Activated CD8-positive, alpha-beta memory T cell treated with anti-CD3 and anti-CD28 coated beads for 48 hours (primary cell): ENCODE data around the gene CNOT3.

Experiments
- DNase-seq, 3 experiments: peaks; one replicate each; pipeline ENCODE4 v3.0.0-alpha.2; 2020; ENCODE audit warnings: low read depth in 2 of 3, low spot score in 2 of 3

Gene CNOT3

DNA sequence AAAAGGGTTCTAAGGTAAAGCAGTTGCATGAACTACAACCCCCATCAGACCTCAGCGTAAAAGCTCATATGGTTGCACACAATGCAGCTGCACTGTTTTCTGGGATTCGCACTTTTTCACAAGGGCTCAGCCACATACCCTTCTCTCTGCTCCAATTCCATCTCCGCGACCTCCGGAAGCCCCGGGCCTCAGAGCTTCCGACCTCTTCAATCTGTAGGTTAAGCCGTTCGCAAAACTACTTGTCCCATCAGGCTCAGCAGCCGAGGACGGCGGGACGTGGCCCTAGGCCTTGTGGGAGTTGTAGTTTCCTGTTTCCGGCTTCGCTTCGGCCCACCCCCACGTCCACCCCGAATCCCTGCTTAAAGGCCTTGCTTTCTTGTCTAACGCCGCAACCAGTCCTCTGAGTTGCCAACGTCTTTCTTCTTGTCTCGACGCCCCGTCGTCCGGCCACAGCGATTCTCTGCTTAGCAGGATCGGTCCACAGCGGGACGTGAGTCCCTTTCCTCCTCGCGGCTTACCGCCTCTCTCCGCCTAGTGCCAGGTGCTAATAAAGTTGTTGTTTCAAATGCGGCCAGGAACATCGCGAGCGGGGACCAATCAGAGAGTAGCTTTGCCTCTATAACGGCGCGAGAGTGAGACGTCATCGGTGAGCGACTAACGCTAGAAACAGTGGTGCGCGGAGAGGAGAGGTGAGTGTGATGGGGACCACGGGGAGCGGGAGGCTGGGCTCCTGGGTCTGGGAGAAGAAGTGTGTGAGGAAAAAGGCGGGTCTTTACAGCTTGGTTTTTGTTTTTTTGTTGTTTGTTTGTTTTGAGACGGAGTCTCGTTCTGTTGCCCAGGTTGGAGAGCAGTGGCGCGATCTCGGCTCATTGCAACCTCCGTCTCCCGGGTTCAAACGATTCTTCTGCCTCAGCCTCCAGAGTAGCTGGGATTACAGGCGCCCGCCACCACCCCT lies 22.2 kb upstream of the CNOT3 start, which contains the start of the genes PRPF31 and TFPT:
Gene PRPF31, plus strand, starts transcription at position 646 of the 955 bp plus-strand sequence. CDS start 2,525 bp downstream, outside the sequence.
Gene TFPT, minus strand, starts transcription at position 549 of the 955 bp plus-strand sequence. Its CDS starts 388 bp downstream, at position 161.
- DNase-seq: peak; percentile 83 to 96 (median 96)

DNA sequence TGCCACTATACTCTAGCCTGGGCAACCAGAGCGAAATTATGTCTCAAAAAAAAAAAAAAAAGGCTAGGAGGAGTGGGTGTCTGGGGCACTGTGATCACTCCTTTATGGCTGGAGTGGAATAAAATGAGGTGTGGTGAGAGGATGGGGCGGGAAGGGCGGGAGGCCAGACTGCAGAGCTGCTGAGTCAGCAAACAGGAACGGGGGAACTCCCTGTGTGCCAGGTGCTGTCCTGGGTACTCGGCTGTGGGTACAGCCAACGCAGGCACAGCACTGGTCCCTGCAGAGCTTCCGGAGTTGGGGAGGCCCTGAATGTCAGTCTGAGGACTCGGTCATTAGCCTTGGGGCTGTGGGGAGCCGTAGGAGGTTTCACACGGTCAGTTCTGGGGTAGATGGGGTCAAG lies 16.3 kb upstream of the CNOT3 start:
- DNase-seq: no peak

DNA sequence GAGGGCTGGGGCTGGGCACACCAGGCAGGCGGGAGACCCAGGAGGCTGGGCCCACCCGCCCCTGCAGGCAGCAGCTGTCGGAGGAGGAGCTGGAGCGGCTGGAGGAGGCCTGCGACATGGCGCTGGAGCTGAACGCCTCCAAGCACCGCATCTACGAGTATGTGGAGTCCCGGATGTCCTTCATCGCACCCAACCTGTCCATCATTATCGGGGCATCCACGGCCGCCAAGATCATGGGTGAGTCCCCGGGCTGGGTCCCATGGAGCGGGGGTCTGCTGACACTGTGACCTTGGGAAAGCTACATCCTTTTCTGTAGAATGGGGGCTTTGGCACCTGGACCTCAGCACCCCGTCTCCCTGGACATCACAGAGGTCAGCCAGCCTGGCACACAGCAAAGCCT lies 13.9 kb upstream of the CNOT3 start:
- DNase-seq: no peak

DNA sequence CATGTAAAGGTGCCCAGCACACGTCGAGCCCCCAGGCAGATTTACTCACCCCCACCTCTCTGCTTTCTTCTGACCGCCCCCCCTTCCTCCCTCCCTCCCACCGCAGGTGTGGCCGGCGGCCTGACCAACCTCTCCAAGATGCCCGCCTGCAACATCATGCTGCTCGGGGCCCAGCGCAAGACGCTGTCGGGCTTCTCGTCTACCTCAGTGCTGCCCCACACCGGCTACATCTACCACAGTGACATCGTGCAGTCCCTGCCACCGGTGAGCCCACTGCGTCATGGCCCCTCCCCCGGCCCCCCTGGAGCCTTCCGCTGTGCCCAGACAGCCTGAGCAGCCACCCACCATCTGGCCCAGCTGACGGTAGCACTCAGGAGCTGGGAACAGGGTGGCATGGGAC lies 13.2 kb upstream of the CNOT3 start:
- DNase-seq: no peak

DNA sequence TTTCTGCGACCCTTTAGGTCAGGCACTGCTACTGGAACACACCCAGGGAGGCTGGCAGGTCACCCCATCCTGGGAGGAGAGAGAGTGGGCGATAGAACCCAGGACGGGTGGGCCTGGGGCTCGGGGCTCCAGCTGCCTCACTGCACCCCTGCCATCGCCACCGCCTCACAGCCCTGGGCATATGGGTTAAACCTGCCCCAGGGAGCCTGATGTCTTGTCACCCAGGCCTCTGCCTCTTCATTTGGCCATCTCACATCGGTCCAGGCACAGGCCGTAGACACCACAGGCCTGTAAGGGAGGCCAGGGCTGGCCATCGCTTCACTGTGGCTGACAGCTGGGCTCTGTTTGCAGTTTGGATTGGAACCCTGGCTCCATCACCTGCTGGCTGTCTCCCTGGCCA lies 11.8 kb upstream of the CNOT3 start:
- DNase-seq: no peak

DNA sequence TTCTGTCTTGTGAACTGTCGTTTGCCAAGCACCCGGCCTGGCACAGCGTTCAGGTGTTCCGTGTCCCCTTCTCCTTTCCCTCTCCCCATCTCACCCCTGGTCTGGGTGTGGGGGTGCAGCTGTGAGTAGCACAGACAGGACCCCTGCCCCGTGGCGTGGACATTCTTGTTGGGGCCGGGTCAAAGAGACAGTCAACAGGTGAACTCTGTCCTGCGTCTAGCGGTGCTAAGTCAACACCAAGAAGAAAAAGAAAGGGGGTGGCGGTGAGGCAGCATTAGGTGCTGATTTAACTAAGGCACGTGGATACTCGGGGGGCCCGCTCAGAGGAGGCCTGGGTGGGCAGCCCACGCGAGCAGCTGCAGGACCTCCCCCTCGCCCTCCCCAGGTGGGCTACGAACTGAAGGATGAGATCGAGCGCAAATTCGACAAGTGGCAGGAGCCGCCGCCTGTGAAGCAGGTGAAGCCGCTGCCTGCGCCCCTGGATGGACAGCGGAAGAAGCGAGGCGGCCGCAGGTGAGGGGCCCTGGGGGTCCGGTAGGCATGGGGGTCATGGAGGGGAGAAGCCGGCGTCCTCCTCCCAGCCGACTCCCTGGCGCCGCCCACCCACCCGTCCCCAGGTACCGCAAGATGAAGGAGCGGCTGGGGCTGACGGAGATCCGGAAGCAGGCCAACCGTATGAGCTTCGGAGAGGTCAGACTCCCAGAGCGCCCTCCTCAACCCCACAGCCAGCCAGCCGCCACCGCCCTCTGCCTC lies 9.7 kb upstream of the CNOT3 start:
- no peak for DNase-seq

DNA sequence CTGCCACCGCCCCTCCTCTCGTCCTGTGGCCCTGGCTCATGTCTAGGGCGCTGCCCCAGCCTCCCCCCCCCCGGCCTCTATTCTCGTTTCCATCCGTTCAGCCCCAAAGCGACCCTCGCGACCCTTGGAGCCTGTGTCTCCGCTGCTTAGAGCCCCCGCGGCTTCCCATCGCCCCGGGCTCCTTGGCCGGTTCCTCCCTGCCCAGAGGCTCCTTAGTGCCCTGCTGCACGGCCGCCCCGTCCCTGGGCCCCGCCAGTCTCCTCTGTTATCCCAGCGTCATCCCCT lies 9.2 kb upstream of the CNOT3 start:
- DNase-seq: no peak

DNA sequence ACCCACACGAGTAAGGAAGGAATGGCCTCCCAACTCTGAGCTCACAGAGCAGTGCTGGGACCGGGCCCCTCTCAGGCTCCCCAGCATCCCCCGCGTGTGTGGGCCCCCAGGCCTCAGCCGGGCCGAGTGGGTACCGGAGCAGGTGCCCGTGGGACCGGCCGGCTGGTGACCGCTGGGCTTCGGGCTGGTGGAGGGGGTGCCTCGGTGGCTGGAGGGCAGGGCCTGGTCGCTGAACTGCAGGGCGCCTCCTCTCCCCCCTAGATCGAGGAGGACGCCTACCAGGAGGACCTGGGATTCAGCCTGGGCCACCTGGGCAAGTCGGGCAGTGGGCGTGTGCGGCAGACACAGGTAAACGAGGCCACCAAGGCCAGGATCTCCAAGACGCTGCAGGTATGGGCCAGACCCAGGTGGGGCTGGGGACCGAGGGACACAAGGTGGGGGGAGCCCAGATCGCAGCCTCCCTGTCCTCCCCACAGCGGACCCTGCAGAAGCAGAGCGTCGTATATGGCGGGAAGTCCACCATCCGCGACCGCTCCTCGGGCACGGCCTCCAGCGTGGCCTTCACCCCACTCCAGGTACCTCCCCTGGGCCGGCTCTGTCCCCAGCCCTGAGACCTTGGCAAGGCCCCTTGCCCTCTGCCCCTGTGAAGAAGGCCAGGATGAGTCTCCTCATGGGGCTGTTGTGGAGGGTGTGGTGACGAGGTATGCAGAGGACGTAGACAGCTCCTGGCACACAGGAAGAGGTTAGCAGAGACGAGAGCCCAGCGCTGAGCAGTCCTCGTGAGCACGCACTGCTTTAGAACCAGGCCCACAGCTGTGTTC lies 8.6 kb upstream of the CNOT3 start:
- DNase-seq: no peak

DNA sequence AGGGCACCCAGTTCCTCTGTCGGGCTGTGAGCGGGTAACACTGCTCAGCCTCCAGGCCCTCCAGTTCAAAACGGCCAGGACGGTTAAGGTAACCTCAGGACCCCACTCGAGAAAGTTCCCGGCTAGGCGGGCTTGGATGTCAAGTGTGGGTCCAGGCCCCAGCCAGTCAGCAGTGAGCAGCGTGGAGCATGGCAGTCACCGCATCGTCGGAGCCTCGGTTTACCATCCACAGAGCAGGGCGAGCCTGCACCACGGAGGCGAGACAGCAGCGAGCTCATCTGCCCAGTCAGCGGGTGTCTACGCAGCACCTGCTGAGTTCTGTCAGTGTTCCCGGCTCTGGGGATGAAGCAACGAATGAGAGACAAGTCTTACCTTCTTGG lies 8.0 kb upstream of the CNOT3 start:
- no peak for DNase-seq

DNA sequence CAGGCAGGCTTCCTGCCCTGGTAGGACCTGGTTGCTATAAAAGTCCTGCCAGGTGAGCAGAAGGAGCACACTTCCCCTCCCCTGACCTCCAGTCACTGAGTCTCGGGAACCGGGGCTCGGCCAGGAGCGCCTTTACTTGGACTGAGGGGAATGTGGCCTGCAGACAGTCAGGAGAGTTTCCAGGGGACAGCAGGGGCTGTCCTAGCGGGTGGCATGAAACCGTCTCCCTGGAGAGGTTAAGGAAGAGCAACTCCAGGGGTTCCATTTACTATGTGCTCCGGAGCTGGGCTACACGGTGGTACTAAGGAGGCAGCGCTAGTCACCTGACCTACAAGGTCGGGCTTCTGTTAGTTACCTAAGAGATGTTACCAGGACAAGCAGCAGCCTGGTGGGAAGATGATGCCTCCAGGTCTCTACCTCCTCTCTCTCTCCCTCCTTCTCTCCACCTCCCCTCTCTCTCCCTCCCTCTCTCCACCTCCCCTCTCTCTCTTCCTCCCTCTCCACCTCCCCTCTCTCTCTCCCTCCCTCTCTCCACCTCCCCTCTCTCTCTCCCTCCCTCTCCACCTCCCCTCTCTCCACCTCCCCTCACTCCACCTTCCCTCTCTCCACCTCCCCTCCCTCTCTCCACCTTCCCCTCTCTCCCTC lies 4.1 kb upstream of the CNOT3 start:
- no peak for DNase-seq

DNA sequence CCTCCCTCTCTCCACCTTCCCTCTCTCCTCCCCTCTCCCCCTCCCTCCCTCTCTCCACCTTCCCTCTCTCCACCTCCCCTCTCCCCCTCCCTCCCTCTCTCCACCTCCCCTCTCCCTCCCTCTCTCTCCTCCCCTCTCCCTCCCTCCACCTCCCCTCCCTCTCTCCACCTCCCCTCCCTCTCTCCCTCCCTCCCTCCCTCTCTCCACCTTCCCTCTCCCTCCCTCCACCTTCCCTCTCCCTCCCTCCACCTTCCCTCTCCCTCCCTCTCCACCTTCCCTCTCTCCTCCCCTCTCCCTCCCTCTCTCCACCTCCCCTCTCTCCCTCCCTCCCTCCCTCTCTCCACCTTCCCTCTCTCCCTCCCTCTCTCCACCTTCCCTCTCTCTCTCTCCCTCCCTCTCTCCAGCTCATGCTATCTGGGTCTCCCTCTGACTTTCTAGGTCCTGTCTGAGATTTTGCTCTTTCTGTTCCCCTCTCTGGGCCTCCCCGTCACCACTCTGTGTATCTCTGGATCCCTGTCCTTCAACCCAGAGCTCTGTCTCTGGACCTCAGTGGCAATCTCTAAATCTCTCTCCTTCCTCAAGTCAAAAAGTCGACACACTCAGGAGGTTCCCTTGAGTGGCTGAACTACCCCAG lies 3.5 kb upstream of the CNOT3 start:
- no peak for DNase-seq

DNA sequence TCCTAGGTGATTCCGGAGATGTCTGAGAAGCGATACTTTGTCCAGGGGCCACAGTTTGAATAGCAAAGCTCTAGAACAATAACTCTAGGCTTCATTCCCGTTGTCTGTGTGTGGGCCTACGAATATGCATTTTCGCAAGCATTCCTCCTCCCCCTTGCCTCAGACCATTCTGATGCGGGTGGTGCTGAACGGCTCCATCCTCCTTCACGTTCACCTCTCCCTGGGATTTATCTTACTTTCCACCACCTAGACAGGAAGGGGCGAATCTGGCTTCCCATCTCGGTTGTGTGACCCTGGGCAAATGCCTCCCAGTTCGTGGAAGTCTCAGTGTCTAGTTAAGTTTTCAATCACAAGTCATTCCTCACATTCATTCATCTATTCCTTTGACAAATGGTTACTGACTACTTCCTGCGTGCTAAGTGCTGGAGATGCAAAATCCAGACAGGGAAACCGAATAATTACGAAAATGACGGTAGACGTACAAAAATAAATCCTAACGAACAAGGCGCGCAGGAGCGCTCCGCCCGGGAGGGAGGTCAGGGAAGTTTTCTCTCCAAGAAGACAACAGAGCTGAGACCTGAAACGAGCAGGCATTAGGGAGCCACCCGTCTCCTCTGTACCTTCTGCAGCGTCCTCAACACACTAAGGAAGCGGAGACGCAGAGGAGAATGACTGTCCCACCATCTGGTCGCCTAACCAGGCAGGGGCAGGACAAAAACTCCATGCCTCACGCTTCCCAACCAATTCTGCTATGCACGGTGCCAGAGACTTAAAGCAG lies 1.3 kb upstream of the CNOT3 start:
- no peak for DNase-seq

DNA sequence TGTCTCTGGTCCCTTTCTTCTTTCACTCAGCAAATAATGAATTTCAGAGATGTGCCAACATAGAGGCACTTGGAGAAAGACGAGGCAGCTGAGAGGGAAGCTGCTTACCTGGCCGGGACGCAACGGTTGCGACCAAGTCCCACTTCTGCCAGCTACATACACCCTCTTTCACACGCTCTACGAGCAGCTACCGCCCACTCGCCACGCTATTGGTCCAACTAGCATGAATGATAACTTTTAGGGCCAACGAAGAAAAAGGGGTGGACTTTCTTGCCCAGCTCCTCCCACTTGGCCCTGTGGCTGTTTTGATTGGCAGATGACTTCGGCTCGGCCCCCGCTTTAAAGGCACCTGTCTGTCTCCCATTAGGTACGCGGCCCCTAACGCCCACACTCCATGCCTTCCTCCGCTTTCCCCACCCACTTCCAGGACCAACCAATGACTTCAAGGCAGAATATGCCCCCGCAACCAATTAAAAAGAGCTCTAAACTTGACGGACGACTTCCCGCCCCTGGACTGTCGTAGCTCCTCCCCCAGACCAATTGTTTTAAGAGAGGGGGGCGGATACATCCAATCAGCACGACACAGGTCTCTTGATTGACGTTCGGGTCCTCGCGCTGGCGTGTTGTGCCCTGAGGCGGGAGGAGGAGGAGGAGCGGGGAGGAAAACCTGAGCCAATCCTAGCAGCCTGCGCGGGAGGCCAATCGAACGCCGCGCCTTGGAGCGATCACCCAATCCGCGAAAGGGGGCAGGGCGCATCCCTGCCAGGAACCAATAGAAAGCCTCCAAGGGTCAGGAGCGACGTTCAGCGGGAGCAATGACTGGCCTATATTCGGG lies 481 bp upstream of the CNOT3 start:
- DNase-seq: peak; percentile 82 to 99 (median 94)

DNA sequence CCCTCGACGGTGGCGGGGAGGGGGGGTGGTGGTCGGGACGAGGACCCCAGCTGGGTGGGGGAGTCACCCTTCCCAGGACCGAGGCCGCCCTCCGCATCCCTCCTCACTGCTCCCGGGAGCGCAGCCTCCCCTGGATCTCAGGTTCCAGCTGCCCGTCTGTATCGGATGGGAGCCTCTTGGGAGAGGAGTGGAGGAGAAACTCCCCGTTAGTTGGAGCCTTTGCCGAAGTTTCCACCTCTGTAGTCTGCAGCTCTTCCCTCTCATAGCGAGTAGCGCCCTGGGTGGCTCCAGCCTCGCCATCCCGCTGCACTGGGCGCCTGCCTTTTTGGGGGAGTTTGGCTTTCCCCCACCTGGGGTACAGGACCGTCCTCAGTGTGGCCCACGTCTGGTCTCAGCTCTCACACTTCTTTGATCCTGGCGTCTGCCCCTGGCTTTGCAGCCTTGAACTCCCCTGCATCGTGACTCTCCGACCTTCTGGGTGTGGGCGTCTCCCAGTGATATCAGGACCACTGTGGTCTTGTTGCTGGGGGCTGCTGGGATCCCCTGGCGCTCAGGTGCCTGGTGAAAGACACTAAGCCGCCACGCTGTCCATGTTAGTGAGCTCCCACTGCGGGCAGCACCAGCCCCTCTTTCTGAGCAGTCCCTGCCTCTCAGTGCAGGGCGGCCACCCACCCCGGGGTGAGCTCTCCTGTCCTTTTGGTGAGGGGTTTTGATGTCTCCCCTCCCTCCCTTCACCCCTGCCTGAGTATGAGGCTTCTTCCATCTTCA lies 1.1 kb downstream of the CNOT3 start:
- DNase-seq: no peak

DNA sequence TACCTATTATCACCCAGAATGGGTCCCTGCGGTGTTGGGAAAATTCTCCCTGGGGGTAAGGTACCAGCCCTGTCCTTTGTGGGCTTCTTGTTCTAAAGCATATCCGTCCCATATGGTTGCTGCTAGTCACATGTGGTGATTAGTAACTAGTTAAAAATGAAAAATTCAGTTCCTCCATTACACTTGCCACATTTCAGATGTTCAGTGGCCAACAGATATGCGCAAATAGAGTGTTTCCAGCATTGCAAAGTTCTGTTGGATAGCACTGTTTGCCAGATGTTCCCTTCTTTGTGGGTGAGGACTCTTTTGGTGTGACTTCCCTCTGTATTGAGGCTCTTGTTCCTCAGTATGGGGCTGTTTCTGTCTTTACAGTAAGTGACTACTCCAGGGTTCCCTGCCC lies 3.8 kb downstream of the CNOT3 start:
- no peak for DNase-seq

DNA sequence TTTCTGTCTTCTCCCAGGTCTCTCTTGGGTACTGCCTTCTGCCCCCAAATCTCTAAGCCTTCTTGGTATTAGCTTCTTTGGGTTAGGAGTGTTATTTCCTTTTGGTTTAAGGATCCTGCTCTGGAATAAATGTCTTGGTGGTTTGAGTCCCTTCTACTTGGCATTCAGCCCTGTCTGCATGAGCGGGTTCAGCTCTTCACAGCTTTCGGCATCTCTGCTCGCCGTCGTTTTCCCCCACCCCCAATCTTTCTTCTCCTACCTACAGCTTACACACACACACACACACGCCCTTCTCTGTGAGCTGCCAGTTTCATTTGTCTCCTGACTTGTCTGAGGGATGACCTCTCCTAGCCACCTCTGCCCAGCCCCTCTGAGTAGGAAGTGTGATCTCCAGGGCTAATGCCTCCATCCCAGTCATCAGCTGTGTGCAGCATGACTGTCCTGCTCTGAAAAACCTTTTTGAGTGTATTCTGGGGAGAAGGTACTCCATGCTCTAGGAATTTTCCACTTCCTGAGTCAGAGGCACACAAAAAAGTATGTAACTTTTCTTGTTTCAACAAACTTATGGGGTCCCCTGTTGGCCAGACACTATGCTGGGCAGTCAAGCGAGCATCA lies 4.7 kb downstream of the CNOT3 start:
- no peak for DNase-seq

DNA sequence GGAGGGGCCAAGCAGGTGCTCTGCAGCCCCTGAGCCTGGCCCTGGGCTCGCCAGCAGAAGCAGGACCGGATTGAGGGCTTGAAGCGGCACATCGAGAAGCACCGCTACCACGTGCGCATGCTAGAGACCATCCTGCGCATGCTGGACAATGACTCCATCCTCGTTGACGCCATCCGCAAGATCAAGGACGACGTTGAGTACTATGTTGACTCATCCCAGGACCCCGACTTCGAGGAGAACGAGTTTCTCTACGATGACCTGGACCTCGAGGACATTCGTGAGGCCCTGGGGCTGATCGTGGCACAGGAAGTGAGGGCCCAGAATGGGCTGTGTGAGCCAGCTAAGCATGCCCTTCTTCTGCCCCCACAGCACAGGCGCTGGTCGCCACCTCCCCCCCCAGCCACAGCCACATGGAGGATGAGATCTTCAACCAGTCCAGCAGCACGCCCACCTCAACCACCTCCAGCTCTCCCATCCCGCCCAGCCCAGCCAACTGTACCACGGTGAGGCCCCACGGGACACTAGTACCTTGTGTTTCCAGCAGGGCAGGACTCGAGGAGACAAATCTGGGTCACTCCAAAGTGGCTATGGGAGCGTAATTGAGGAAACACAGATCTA lies 8.1 kb downstream of the CNOT3 start:
- DNase-seq: no peak
